Peyer's patch (tissue), 4 donors: ENCODE data around the gene ST3GAL4.

Source experiments
- CTCF ChIP-seq, 6 experiments: fragments of 450-650 bp in 4 of 6; fragments of 200-600 bp in 2 of 6; sonication (generic) in 1 of 6; IDR thresholded peaks; one replicate each; pipeline ENCODE4 v1.5.1; 2017 to 2019; ENCODE audit warnings: antibody characterized with exemption in 6 of 6, mild to moderate bottlenecking in 3 of 6, moderate library complexity in 1 of 6
- POLR2A ChIP-seq, 2 donors: fragments of 450-650 bp; IDR thresholded peaks; one replicate each; pipeline ENCODE4 v1.5.1; 2017; ENCODE audit warnings: antibody characterized with exemption in 2 of 2, mild to moderate bottlenecking in 2 of 2, moderate library complexity in 2 of 2

GRCh38 chr11:126408496-126408895 is 53.0 kb downstream of the ST3GAL4 start:
- no peak for TF ChIP-seq POLR2A (IDR thresholded peaks at IDR 0.05)
- TF ChIP-seq CTCF (IDR thresholded peaks at IDR 0.05): no peak
